Fibroblast of the aortic adventitia (primary cell): Measurements from ENCODE around the gene RAB35. TPM values are rescaled to one million over a fixed set of nuclear protein-coding genes. Genes with fewer than 3 reads are reported as not detected.

ENCODE experiments used
- DNase-seq: peaks from one replicate; pipeline ENCODE4 v3.0.0-alpha.2; 2010; ENCODE audit warnings: low read depth
- H3K4me3 ChIP-seq: 2 replicates; pipeline ENCODE4 v1.5.1; 2011; ENCODE audit warnings: low read depth, mild to moderate bottlenecking, control low read depth, low read length, moderate library complexity
- total RNA-seq: library from RNA; depleted of rRNA; stranded (reverse); fragments of >200 nt; gene quantifications from 2 replicates; pipeline ENCODE4 v1.2.3, GENCODE V29; 2012; ENCODE audit warnings: low replicate concordance
- TF ChIP-seq, protein P1 (sequence below): IDR thresholded peaks from 2 replicates; pipeline ENCODE4 v1.5.1; 2011; ENCODE audit warnings: mild to moderate bottlenecking, low read length, control low read depth, inconsistent platforms; ENCODE audit not compliant: insufficient read depth

Gene RAB35
- total RNA-seq, 1 donor, result 24.8 TPM

DNA sequence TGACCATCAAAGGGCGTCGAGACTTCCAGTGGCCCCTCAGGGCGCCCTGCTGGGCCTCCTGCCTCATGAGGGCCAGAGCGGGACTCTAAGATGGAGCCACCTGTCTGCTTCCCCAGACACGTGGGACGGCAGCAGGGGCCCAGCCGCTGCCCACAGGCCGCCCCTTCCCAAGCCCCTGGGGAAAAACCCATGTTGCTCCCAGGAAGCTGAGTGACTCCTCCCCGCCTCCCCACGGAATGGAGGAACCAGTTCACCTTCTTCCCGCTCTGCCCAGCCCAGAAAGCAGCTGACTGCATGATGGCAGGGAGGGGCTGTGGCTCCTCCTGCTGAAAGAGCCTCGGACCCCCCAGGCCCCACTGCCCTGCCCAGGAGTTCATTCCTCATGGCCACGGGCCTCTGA, 14.9 kb downstream of the RAB35 start:
- DNase-seq, result no peak
- no peak overlapping the region for H3K4me3 ChIP-seq
- TF ChIP-seq, protein P1, sequence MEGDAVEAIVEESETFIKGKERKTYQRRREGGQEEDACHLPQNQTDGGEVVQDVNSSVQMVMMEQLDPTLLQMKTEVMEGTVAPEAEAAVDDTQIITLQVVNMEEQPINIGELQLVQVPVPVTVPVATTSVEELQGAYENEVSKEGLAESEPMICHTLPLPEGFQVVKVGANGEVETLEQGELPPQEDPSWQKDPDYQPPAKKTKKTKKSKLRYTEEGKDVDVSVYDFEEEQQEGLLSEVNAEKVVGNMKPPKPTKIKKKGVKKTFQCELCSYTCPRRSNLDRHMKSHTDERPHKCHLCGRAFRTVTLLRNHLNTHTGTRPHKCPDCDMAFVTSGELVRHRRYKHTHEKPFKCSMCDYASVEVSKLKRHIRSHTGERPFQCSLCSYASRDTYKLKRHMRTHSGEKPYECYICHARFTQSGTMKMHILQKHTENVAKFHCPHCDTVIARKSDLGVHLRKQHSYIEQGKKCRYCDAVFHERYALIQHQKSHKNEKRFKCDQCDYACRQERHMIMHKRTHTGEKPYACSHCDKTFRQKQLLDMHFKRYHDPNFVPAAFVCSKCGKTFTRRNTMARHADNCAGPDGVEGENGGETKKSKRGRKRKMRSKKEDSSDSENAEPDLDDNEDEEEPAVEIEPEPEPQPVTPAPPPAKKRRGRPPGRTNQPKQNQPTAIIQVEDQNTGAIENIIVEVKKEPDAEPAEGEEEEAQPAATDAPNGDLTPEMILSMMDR, result no peak

DNA sequence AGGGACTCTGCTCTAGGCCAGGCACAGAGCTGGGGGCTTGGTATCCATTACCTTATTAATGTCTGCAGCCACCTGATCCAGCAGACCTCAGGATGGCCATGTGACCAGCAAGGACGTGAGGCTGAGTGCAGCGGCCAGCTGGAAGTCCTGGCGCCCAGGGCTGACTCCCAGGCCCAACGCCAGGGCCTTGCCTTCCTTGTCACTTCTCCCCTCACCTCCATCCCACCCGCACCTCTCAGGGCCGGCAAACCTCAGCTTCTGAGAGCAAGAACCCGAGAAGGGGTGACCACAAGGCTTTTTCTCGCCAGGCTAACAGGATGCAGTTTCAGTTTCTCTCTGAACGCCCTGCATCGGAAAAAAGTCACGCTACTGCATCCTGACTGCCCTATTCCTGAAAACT, 15.4 kb downstream of the RAB35 start:
- peak; percentile 25 for DNase-seq
- TF ChIP-seq, protein P1, result no peak
- H3K4me3 ChIP-seq, result peak overlapping the region; percentile 17

DNA sequence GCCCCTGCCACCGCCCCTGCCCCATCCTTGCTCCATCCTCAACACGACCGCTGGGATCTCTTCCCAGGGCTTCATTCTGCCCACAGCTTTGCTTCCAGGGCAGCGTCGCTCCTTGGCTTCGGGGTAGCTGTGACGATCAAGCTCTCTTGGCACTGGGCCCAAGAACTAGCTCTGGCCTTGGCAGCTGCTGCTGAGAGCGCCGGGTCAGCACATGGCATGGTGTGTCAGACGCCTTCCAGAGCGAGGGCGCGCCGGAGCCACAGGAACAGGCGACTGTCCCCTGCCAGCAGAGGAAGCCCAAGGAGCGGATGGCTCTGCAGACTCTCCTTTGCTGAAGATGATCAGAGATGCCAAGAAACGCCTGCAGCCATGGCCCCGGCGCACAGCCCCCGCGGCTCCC, 15.9 kb downstream of the RAB35 start:
- H3K4me3 ChIP-seq, result no peak overlapping the region
- TF ChIP-seq, protein P1, result no peak
- DNase-seq, result peak; percentile 76

DNA sequence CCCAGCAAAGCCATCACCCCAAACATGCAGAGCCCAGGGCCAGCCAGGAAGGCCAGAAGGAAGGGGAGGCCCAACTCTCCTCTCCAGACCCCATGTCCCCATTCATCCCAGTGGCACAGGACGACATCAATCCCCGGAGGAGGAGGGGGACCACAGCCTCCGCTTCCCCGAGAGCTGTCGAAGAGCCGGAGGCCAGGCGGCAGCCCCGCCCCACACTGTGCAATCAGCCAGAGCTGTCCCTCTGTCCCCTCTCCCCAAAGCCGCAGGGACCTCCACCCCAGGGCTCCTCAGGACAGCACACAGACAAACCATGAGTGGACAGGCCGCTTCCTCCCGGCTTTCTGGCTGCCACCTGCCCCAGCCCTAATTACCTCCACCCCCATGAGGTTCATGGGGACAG, 16.8 kb downstream of the RAB35 start:
- H3K4me3 ChIP-seq, result no peak overlapping the region
- DNase-seq, result no peak
- TF ChIP-seq, protein P1, result no peak

DNA sequence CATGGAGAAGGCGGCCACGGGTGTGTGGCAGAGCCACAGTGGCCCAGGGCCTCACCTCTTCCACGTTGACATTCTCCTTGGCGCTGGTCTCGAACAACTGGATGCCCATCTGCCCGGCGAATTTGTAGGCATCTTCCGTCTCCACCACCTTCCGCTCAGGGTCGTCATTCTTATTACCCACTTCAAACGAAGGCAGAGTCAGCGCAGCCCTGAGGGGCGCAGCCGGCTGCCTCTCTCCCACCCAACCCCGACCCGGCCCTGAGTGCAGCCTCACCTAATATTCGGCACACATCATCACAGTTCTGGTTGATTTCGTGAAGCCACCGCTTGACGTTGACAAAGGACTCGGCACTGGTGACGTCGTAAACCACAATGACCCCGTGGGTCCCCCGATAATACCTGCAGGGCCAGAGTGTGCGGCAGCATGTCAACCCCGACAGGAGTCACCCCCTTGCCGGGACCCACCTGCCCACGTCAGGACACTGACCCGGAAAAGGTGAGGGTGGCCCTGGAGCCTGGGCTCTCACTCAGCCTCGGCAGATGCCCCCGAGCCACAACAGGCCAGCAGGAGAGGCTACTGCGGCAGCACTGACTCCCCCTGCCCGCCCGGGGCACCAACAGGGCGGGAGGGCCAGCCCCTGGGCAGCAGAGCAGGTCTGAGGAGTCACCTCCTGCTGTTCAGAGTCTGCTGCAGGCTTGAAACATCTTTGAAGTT, 17.6 kb downstream of the RAB35 start:
- TF ChIP-seq, protein P1, result no peak
- no peak for DNase-seq
- H3K4me3 ChIP-seq, result no peak overlapping the region

DNA sequence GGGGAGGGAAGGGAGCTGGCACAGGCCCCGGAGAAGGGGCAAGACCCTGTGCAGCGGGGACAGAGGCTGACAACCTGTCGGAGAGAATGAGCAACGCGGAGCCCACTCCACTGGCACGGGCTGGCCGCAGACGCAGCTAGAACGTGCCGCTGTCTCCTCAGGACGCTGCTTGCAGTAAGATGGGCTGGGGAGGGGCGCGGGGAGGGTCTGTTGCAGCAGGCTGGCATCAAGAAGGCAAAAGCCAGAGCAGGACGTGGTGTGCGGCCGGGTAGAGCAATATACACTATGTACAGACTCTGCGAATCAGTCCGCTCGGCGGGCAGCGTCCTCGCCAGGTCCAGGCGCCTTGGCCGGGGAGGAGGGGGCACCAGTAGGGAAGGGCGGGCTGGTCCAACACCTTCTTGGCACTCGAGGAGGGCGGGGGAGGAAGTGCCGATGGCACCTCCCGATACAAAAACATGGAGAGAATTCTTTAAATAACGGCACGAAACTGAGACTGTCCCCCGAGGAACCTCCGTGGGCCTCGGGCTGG, 19.8 kb downstream of the RAB35 start:
- no peak overlapping the region for H3K4me3 ChIP-seq
- TF ChIP-seq, protein P1, result no peak
- no peak for DNase-seq
